AML-193 (cell line): ENCODE measurements around the gene FAM193A.
"Not testable (repeated sequence)": the region's sequence is repeated elsewhere in the genome, so short reads cannot be mapped to it uniquely, and the experiment has no call there.

ENCODE experiments used
- DNase-seq, 2 experiments: peaks; one replicate each; lab custom pipeline; 2025; lab: John Stamatoyannopoulos, UW

Gene FAM193A

GRCh38 chr4:2574009-2574408 is 37.6 kb downstream of the FAM193A start:
- no peak for DNase-seq

GRCh38 chr4:2574863-2575262 is 38.4 kb downstream of the FAM193A start:
- DNase-seq, result peak; percentile 50 to 65

- DNase-seq, result no peak
These were observed 39.8 kb downstream of the FAM193A start for GRCh38 chr4:2576290-2576689.

- no peak for DNase-seq
These were observed 41.7 kb downstream of the FAM193A start for GRCh38 chr4:2578106-2578505.

- no peak for DNase-seq
These were observed 43.5 kb downstream of the FAM193A start for GRCh38 chr4:2579910-2580309.

- no peak for DNase-seq
These were observed 46.6 kb downstream of the FAM193A start for GRCh38 chr4:2583092-2583491.

GRCh38 chr4:2583517-2583916 is 47.1 kb downstream of the FAM193A start:
- no peak for DNase-seq

GRCh38 chr4:2586502-2586901 is 50.1 kb downstream of the FAM193A start:
- no peak for DNase-seq

- no peak for DNase-seq
These were observed 50.9 kb downstream of the FAM193A start for GRCh38 chr4:2587213-2587823.

- no peak for DNase-seq
These were observed 51.8 kb downstream of the FAM193A start for GRCh38 chr4:2588259-2588658.

- peak; percentile 63 to 79 for DNase-seq
These were observed 54.7 kb downstream of the FAM193A start for GRCh38 chr4:2591189-2591588.

GRCh38 chr4:2592014-2592413 is 55.6 kb downstream of the FAM193A start:
- DNase-seq, result not testable (repeated sequence)

- DNase-seq, result peak; percentile 10 to 15
These were observed 56.1 kb downstream of the FAM193A start for GRCh38 chr4:2592572-2592971.

- no peak for DNase-seq
These were observed 56.6 kb downstream of the FAM193A start for GRCh38 chr4:2593003-2593402.

- DNase-seq, result no peak
These were observed 59.0 kb downstream of the FAM193A start for GRCh38 chr4:2595436-2595835.

- DNase-seq, result no peak
These were observed 59.6 kb downstream of the FAM193A start for GRCh38 chr4:2595952-2596552.

GRCh38 chr4:2596611-2597010 is 60.2 kb downstream of the FAM193A start:
- no peak for DNase-seq

GRCh38 chr4:2598511-2599303 is 62.3 kb downstream of the FAM193A start:
- no peak for DNase-seq

- DNase-seq, result no peak
These were observed 62.8 kb downstream of the FAM193A start for GRCh38 chr4:2599304-2599654.

- DNase-seq, result no peak
These were observed 64.4 kb downstream of the FAM193A start for GRCh38 chr4:2600878-2601277.

GRCh38 chr4:2604614-2605013 is 68.2 kb downstream of the FAM193A start:
- no peak for DNase-seq

- DNase-seq, result no peak
These were observed 70.6 kb downstream of the FAM193A start for GRCh38 chr4:2606960-2607506.

- no peak for DNase-seq
These were observed 71.4 kb downstream of the FAM193A start for GRCh38 chr4:2607822-2608221.
